GM18519 (cell line): ENCODE data around the gene DLGAP1.
A peak's percentile ranks its signal among the peaks of the same experiment; 100 is the strongest.
"Not testable (repeated sequence)": the region's sequence is repeated elsewhere in the genome, so short reads cannot be mapped to it uniquely, and the experiment has no call there.

Experiments used
- ATAC-seq: cut with Tn5 transposase; IDR thresholded peaks from one replicate; pipeline ENCODE4 v1.9.1; 2021; ENCODE audit warnings: mild to moderate bottlenecking, moderate library complexity; ENCODE audit not compliant: unreplicated experiment, low FRiP score

DLGAP1 gene

DNA sequence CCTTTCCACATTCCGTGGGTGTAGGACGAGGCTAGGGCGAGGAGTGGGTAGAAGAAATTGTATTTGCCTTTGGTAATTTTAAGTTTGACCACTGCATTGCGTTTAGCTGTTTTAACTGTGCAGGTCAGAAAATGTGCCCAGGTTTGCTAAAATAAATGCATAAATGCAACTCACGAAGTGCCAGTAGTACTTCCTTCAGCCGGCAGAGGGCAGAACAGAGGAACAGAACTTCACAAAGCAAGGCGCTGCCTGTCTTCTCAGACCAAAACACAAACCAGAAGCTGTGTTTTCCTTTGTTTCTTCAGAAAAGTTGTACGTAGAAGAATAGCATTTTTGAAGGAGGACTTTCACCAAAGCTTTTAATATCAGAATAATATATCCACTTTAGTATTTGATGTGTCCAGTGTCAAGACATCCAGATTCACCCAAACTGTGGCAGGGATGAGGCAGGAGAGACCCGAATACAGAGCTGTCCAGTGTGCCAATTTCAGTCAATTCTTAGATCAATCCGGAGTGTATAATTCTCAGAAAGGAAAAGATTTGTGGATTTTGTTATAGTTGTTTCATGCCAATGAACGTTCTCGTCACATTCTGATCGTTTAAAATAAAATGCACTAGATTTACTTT, 348.6 kb downstream of the DLGAP1 start:
- peak; percentile 68 for ATAC-seq

DNA sequence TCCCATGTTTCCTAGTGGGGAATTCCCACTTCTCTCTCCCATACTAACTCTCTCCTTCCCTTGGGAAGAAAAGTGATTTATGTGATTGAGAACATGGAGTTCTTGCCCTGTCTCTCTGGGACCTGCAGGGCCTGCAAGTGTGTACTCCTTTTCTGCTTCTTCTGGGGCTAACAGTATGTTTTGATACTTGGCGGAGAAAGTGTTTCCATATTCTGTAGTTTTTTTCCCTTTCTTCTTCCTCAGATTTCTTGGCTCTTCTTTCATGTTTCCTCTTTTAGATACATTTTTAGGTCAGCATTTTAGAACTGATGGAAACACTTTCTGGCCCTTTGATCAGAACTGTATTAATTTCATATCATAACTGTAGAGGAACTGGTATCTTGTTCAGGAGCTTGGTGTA, 352.2 kb downstream of the DLGAP1 start:
- no peak for ATAC-seq

DNA sequence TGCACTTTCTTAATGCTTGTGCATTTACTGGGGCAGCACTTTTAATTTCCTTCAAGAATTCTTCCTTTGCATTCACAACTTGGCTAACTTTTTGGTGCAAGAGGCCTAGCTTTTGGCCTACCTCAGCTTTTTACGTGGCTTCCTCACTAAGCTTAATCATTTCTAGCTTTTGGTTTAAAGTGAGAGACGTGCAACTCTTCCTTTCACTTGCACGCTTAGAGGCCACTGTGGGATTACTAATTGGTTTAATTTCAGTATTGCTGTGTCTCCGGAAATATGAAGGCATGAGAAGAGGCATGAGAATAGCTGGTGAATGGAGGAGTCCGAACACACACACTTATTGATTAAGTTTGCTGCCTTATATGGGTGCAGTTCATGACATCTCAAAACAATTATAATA, 354.1 kb downstream of the DLGAP1 start:
- ATAC-seq: no peak

DNA sequence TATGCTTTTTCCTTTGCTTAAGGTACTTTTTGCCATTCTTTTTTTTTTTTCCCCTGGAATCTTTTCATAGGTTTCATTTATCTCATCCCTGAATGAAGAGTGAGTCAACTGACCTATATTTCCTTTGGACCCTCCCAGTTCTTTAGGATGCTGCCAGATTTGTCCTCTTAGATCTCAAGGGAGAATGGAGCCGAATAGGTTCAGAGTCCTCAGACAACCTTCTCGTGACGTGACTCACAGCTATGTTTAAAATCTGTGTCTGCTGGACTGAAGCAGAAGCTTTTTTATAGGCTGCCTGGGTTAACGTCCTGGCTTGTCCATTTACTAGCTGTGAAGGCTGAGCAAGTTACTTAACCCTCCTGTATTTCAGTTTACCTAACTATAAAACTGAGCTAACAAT, 358.6 kb downstream of the DLGAP1 start:
- no peak for ATAC-seq

DNA sequence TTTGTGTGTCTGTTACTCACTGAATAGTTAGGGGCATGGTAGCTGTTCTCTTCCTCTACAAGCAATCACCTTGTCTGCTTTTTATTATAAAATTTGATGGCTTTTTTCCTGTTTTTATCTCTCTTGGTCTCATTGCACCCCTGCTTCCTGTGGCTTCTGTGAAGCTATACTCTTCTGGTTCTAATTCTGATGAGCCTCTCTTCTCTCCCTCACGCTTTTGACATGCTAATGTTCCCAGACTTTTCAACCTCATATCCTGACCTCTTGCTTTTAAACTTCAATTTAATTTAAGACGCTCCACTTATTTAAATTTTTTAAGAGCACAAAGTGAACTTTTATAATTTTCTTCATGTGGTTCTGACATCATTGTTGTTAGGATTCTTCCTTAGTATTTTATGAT, 361.4 kb downstream of the DLGAP1 start:
- ATAC-seq: no peak

DNA sequence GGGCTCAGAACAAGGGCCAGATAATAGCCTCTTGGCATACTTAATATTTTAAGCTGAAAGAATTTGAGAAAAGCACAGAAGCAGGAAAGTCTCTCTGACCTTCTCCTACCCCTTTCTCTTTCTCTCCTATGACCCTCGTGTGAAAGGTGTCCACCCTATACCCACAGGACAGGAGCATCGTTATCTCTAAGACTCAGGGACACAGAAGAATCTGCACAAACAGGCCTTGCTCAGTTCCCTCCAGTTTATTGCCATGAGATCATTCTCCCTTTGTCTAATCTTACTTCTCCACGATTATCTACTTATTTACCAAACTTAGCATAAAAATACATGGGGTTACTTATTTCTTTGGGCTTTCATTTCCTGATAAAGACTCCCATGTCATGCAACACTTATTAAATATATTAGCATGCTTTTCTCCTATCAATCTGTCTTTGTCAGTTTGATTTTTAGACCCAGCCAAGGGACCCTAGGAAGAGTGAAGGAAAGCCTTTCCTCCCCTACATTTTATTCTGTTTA, 370.7 kb downstream of the DLGAP1 start:
- no peak for ATAC-seq

DNA sequence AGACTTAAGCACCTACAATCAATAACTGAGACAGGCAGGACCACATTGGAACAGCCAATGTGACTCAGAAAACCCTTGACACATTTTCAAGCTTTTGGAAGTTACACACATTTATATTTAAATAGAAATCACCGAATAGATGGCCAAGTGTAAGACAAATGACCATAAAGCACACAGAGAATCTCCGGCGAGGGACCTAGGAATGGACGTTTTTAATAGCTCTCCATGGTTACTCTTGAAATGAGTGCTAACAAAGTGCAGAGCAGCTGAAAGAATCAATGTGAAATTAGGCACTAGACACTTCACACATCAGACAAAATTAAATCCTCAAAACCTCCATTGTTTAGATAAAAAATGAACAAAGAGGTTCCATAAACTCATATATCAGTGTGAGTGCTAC, 376.9 kb downstream of the DLGAP1 start:
- ATAC-seq: no peak

DNA sequence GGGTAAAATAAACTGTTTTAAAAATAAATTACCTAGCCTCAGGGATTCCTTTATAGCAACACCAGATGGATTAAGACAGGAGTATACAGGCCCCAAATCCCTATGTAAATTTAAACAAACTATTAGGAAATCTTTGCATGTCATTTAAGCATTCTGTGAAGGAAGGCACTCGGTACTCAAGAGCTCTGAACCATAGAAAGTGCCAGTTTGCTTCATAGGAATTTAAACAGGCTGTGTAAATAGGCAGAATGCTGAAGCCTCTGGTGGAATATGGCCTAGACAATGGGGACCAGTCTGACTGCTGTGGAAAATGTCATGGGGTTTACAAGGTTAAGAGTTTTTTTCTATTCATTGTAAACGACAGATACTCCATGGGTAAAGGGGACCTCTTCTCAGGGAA, 377.4 kb downstream of the DLGAP1 start:
- ATAC-seq: no peak

DNA sequence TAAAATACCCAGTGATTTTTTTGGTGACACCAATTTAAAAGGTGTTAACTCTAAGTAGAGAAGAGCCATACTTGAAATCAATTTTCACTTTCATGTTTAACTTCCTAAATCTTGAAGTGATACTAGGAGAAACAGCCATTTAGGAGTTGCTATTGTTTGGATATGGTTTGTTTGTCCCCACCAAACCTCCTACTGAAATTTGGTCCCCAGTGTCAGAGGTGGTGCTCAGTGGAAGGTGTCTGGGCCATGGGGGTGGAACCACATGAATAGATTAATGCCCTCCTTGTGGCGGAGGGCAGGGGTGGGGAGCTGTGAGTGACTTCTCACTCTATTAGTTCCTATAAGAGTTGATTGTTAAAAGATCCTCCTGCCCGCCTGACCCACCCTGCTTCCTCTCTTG, 377.9 kb downstream of the DLGAP1 start:
- ATAC-seq: no peak

DNA sequence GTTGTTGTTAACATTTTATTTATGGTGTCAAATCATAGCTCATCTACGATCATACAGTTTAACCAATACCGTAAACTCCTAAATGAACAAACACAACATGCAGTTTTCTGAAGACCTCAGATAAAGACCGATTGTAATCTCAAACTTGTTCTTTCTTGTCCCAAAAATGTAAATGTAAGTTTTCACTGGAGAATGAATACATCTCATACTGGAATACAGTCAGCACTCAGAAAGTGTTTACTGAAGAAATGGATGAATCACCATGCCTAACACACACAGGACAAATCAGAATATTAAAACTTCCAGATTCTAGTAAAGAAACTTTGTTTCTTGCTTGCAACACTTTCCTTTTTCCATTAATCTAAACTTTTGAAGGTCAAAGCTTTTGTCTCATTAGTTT, 380.5 kb downstream of the DLGAP1 start:
- no peak for ATAC-seq

DNA sequence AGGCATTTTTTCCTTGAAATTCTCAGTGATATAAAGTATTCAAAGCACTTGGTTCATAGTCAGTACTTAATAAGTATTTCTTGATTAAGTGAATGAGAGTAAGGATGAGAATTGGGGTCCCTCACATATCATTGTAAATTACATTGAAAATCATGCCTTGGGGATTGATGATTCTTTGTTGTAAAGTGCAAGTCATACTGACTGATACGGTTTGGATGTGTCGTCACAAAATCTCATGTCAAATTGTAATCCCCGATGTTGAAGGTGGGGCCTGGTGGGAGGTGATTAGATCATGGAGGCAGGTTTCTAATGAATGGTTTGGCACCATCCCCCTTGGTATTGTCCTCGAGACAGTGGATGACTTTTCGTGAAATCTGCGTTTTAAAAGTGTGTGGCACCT, 385.9 kb downstream of the DLGAP1 start:
- ATAC-seq: no peak

DNA sequence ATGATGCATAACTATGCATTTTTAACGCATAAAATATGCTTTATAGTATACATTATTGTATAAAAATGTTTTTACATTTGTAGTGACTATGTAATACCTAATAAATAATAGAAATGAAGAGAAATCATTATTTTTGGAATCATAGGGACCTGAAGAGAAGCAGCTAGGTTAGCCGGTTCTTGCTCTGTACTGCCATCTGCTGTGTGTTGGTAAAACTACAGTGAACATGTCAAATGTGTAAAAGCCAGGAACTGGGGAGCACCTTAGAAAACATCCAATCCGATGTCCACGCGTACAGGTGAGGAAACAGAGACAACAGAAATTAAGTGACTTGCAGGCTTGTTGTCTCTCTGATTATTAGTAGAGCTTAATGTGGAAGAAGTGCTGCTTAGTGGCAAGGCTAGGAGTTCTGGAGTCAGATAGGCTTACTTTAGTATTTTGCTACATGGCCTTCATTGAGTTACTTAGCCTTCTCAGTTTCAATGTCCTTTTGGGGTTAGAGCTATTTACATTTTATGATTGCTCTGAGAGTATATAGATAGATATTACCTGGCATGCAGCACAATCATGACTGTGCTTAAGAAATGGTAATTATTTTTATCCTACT, 386.5 kb downstream of the DLGAP1 start:
- ATAC-seq: peak; percentile 79

DNA sequence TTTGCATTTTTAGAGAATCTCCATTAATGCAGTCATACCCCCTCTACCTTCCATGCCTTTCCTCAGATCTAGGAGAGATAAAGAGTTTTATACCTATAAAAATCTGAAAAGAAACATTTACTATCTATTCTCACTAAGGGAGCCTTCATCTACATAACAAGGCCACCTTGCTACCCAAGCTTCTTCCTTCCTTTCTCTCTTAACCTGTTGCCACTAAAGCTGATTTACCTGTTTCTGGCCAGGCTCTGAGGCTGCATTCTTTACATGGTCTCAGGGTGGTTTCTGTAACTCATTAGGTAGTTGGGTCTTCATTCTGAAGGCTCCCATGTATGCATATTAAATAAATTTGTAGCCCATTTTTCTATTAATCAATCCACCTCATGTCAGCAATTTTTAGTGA, 391.6 kb downstream of the DLGAP1 start:
- ATAC-seq: no peak

DNA sequence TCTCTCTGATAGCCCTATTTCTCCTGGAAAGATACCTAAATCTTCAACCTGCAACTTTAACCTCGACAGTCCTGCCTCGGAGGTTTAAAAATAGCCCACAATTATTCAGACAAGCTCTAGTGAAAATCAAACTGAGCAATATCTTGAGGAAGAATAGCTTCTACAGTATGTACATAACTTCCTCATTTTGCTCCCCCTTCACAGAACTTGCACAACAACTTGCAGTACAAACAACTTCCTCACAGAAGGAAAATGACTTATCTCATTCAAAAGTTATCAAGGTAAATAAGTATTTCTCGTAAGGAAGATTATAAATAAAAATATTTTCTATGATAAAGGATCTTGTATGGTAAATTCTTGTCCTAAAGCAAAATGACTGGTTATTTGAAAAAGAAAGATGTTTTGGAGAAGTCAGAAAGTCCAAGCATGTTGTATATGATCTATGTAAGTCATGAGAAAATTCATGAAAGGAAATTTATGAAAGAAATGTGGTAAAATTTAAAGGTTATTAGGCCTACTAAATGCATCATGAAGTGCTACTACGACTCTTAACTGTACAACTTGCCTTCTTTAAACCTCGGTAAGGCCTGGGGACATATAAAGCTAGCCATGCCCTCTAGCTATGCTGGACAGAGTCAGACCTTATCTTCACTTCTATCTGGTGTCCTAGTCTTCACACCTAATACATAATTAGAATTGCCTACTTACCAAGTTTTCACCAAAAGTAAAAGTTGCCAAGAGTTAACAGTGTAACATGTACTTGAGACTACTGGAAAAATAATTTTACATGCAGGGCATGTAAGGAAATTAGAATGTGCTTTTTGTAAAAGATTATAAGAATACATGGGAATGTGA, 394.5 kb downstream of the DLGAP1 start:
- ATAC-seq: no peak

DNA sequence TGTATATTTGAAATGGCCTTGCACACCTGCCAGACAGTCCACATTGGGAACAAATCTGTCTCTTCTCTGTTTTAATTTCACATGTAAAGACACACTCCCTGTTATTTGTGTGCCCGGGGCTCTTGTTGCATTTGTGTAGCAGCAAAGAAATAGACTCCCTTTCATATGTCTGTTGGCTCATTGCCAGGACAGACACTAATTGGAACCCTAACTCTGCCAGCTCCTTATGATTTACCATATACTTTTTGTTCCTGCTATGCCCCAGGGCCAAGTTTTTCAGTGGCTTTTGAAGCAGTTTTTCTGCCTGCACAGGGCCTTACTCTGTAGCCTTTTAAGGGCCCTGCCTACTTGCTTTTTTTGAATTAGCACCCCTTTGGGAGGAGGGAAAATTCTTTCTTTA, 396.9 kb downstream of the DLGAP1 start:
- ATAC-seq: no peak

DNA sequence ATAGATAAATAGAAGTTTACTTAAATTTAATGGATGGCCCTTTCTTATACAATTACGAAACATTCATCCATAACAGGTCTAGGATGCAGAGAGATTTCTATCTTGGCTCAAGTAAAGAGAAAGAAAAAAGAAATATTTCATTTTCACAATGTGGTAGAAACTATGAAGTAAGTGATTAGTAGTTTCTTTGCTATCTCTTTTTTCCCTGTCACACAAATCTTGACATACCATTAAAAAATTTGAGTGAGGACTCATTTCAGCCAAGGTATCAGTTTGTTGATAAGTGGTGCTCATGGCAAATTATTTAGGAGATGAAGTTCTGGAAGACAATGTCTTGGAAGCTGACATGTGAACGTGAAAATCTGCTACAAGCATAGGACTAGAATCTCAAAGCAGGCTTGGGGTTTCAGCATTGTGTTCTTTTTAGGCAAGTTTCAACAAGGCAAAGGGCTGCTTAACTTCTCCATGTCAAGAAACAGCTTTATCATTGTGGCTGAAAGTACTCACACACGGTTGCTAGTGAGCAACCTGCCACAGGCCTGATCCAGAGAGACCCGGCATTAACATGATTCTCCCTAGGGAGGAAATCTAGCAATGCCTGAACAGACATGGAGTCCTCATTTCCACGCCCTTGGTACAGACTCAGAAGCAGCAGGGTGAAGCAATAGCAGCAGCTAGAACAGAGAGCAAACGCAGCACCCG, 414.6 kb downstream of the DLGAP1 start:
- no peak for ATAC-seq

DNA sequence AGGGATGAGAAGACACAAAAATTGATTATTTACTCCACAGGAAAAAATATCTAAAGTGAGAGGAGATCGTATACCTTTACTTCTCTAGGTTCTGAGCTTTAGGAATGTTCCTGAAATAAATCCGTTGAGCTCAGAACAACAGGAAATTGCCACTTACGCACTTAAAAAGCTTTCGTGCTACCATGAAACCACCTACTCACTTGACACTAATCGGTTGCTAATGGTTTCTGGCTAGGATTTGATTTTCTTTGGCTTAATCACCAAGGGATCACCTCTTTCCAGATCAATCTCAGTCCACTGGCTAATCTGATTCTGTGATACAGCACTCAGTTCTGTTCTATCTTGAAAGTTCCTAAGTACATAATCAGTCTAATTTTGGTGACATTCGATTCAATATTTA, 419.6 kb downstream of the DLGAP1 start:
- no peak for ATAC-seq

DNA sequence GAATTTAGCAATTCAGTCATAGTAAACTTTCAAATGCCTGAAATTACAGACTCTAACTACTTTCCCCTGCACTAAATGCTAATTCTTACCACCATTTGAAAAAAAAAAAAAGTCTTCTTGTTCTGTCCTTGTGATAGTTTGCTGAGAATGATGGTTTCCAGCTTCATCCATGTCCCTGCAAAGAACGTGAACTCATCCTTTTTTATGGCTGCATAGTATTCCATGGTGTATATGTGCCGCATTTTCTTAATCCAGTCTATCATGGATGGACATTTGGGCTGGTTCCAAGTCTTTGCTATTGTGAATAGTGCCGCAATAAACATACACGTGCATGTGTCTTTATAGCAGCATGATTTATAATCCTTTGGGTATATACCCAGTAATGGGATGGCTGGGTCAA, 420.3 kb downstream of the DLGAP1 start:
- ATAC-seq: not testable (repeated sequence)

DNA sequence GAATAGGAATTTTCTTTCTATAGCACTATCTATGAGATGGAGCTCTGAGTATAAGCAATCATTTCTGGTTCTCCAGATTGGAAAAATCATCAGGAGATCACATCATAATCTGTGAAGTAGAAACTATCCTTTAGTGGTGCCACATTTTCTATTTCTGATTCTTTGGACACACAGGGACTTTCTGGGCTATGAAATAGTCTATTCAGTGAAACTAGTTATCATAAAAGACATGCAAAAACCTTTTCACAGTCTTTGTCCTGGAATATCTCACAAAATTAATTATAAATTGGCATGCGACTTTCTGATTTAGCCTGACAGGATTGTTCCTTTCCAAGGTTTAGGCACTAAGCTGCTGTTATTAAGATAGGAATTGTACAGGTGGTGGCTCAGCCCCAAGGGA, 428.6 kb downstream of the DLGAP1 start:
- no peak for ATAC-seq

DNA sequence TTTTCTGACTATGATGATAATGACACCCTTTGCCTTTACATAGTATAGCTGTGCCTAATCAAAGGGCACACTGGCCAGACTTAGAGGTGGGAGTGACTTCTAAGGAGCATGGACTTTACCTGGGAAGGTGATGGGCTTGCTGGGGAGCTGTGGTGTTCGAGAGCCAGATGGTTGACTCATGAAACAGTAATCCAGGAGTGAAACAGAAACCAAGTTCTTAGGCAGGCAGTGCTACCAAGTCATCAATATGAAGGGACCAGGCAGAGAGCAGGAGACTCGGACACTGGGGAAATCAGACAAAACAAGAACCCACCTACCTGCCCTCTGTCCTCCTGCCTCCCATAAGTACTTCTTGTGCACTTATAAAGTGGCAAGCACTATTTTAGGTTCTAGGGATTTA, 430.4 kb downstream of the DLGAP1 start:
- ATAC-seq: no peak

DNA sequence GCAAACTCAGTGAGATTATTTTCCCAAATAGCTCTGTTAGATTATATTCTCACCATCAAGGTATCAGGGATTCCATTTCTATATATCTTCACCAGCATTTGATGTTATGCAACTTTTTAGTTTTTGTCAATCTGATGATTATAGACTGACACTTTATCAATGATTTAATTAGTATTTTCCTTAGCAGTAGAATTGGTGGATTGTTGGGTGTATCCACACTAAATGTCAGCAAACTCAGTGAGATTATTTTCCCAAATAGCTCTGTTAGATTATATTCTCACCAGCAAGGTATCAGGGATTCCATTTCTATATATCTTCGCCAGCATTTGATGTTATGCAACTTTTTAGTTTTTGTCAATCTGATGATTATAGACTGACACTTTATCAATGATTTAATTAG, 432.4 kb downstream of the DLGAP1 start:
- ATAC-seq: not testable (repeated sequence)
